ENCODE measurements around the gene DTYMK.
A peak's percentile ranks its signal among the peaks of the same experiment; 100 is the strongest.

DTYMK gene

DNA sequence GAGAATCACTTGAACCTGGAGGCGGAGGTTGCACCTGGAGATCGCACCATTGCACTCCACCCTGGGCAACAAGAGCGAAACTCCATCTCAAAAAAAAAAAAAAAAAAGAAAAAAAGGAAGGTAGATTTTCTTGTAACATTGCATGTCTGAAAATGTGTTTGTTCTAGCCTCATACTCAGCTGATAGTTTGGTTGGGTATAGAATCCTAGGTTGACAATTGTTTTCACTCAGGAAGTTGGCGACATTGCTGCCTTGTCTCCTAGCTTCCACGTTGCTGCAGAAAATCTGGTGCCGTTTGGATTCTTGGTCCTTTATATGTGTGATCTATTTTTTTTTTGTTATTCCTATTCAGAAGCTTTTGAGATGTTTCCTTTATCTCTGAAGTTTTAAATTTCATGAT, 19.9 kb upstream of the DTYMK start:
- no peak for DNase-seq (ENCODE audit: low spot score)

DNA sequence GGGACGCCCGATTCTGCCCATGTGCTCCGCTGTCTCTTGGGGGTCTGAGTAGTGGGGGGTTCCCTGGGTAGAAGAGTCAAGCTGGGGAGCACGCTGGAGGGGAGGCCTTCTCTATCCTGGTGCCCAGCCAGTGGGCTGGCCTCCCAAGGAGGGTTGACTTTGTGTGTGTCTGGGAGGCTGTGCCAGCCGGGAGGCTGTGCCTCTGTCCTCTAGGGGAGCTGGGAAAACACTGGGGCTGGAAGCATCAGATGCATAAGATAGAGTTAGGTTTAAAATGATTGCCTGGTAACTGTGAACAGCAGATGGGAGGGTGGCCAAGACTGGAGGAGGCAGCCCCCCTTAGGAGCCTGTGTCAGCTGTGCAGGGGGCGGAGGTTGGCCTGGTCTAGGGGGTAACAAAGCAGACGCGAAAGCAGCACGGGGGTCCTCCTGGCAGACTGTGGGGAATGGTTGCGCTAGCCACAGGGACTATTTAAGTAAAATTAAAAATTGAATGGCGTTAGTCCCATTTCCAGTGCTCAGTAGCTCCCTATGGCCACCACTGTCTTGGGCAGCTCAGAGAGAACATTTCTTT, 16.5 kb upstream of the DTYMK start:
- no peak for DNase-seq (ENCODE audit: low spot score)

DNA sequence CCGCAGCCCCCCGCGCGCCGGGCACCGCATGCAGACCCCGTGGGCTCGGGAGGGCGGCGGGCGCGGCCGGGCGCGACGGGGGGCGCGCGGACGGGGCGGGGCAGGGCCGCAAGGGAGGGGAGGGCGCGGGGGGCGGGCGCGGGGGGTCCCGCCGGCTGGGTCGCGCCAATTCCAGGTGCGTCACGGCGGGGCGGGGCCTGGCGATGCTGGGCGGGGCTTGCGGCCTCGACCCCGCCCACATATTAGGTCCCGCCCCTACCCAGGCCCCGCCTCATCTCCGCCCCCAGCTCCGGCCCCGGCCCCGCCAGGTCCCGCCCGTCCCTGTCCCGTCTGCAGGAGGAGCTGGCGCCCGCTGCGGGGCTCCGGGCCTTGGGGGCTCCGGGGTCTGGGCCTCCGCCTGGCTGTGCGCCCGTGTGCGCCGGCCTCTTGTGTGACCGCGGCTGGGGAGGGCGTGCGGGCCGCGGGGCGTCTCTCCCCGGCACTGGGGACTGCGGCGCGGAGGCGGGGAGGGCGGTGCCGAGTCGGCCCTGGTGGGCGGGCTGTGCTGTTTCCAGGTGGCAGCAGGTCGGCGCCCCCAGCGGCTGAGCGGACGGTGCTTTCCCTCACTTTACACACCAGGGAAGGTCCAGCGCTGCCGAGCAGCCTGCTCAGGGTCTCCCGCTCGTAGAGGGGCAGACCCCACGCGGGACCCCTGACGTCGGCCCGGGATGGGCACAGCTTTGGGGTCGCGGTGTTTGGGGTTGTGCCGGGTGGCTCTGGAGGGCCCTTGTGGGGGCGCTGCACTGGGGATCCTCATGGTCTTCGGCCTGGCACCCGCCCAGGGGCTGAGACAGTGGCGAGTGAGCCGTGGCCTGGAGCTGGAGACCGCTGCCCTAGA, 15.8 kb upstream of the DTYMK start:
- peak; percentile 91 for DNase-seq (ENCODE audit: low spot score)

DNA sequence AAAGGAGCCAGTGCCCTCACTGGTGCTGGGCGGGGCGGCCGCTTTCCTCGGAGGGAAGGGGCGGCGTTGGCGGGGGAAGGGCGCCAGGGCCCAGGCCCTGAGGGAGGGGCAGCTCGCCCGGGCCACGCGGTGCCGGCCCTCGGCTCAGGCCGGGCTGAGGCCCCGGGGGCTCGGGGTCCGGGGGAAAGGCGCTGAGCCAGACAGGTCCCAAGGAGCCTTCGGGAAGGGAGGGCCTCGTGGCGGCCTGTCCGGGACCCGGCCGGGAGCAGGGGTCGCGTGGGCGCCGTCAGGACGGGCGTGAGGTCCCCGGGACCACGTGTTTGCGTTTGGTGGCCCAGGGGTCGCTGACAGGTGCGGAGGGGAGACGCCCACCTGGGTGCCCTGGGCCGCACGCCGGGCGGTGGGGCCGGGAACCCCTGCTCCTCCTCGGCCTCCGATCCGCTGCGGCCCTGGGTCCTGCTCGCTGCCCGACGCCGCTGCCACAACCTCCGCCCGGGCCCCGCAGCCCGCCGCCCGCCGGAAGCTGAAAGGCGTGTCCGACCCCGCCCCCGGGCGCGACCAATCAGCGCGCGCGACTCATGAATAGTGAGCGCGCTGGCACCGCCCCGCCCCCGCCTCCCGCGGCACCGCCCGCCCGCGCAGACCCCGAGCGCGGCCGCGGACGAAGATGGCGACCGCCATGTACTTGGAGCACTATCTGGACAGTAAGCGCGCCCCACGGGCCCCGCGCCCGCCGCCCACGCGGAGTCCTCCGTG, 15.0 kb upstream of the DTYMK start, which contains the start of gene ING5:
ING5 (plus strand) TSS at position 641 of the 756 bp plus-strand sequence; CDS start at position 668, 27 bp downstream.
- DNase-seq (ENCODE audit: low spot score) = peak; percentile 93

DNA sequence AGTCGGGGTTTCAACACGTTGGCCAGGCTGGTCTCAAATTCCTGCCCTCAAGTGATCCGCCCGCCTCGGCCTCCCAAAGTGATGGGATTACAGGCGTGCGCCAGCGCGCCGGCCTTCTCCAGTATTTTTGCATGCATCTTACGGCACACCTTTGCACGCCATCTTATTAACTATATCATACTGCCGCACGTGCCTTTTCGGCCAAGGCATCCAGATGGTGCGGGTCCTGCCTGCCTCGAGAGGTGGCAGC, 14.5 kb upstream of the DTYMK start:
- no peak for DNase-seq (ENCODE audit: low spot score)

DNA sequence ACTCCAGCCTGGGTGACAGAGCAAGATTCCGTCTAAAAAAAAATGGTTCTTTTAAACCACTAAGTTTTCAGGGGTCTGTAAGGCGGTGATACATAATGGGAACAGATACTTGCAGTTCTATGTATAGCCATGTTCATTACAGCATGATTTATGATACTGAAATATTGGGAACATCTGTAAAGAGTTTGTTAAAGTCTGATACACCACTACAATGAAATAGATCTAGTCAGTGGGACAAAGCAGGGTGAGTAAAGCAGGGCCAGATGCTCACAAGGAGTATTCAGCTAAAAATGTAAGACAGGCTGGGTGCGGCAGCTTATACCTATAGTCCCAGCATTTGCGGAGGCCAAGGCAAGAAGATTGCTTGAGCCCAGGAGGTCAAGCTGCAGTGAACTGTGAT, 9.0 kb upstream of the DTYMK start:
- DNase-seq (ENCODE audit: low spot score) = no peak

DNA sequence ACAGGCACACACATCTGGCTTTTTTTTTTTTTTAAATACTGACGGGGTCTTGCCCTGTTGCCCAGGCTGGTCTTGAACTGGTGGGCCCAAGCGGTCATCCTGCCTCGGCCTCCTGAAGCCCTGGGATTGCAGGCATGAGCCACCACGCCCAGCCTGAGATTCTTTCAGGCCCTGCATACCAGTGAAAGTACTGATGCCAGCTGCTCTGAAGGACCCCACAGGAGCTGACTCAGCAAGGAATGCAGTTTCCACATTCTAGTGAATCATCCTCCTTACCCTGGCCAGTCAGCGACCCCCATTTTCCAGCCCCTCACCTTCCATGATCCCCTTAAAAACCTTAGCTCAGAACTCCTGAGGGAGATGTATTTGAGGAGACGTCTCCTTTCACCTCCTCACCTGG, 5.8 kb upstream of the DTYMK start:
- peak; percentile 76 for DNase-seq (ENCODE audit: low spot score)

DNA sequence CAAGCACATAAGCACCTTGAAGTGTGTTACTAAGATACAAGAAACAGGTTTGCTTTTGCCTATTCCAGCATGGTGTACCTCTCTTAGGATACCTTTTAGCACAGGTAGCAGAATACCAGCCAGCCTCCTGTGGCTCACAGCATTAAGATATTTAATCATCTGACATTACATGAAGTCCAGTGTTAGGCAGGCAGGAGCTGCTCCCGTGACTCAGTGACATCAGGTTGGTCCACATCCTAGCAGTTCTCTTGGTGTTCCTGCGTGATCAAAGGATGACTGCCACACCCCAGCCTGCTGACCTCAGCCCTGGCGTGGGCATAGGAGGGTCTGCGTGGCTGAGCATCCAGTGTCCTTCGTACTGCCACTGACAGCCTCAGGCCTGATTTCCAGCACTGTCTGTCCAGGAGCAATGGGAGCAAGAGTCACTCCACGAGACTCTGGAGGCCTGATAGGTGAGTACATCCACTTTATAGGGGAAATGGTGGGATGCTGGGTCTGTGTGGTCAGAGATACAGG, 3.6 kb upstream of the DTYMK start:
- DNase-seq (ENCODE audit: low spot score) = no peak

DNA sequence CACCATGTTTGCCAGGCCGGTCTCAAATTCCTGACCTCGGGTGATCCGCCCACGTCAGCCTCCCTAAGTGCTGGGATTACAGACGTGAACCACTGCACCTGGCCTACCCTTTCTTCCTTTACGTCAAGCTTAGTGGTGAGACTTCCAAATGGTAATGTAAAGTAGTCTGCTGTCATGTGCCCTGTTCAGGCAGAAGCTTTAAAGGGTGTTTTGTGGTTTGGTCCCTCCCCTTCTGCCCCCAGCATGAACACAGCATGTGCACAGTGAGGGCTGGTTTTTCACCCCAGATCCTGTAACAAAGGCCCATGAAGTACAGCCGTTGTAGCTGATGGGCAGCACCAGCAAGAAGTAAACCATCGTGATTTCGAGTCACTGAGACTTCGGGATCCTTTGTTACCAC, 2.7 kb upstream of the DTYMK start:
- no peak for DNase-seq (ENCODE audit: low spot score)

DNA sequence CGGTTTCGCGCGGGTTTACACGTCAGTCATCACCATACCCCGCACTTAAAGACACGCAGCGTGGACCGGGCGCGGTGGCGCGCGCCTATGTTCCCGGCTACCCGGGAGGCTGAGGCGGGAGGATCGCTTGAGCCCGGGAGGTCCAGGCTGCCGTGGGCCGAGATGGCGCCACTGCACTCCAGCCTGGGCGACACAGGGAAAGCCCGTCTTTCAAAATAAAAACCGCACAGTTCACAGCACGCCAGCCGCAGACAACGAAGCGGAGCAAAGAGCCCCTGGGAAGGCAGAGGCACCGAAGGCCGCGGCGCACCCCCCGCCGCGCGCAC, 328 bp downstream of the DTYMK start:
- no peak for DNase-seq (ENCODE audit: low spot score)

DNA sequence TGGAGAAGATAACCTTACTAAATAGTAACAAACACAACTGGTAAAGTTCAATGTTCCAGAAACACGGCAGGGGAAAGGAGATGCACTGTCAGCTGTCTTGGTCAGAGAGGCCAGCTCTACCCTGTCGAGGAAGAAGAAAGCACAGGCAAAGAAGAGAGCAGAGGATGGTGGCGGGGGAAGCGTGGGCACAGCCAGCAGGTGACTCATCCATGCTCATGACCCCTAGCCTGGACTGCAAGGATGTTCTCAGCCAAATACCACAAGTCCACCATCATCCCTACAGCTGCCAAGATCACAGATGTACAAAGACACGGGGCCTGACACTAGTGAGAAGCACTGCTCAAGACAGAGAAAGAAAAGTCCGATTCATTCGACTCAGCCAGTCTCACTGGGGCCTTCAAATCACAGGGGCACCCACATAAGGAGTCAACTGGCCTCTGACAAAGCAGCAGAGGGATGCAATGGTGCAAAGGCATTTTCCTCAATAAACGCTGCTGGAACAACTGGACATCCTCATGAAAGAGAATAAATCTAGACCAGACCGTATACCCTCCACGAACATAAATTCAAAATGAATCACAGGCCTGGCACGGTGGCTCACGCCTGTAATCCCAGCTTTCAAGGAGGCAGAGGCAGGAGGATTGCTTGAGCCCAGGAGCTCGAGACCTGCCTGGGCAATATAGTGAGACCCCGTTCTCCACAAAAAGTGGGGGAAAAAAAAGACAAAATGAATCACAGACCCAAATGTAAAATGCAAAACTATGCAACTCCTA, 5.6 kb downstream of the DTYMK start:
- DNase-seq (ENCODE audit: low spot score) = peak; percentile 92

DNA sequence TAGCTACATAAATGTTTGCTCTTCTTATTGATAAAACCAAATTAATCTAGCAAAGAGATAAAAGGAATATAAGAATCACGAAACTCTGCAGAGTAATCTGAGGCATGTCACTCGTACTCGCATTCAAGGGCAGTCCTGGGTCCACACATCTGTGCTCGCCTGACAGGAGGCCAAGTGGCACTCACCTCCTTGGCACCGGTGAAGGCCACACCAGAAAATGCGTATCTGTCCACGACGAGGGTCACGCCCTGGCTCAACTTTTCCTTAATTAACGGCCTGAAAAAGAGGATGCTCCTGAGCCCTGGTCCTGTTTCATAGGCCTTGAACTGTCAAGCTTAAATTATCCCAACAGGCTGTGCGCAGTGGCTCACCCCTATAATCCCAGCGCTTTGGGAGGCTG, 6.6 kb downstream of the DTYMK start:
- no peak for DNase-seq (ENCODE audit: low spot score)

DNA sequence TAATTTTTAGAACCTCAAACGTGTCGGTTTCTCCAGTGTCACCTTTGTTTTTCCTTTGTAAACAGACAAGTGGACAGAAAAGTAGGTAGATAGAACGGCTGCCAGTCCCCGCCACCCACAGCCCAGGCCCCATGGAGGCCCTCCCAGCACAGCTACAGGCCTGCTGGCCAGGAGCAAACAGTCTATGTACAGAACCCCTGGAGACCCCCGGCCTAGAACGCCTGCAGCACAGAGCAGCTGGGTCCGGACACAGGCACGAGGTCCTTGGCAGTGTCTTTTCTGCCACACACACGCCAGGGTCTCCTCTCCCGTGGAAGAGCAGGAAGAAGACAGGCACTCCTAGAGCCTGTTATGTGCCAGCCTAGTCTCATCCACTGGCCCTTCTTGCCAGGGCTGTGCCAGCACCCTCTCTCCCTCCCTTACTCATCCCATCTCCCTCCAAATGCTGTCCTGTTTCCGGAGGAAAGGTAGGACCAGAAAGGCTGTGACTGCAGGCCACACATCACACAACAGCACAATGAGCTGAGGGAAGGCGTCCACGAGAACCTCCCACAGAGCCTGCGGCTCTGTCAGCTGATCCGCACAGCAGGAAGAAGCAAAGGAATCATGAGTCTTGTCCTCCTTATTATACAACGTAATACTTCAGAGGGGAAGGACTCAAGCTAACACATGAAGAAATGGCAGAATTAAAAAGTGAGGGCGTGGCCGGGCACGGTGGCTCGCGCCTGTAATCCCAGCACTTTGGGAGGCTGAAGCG, 7.7 kb downstream of the DTYMK start:
- no peak for DNase-seq (ENCODE audit: low spot score)

DNA sequence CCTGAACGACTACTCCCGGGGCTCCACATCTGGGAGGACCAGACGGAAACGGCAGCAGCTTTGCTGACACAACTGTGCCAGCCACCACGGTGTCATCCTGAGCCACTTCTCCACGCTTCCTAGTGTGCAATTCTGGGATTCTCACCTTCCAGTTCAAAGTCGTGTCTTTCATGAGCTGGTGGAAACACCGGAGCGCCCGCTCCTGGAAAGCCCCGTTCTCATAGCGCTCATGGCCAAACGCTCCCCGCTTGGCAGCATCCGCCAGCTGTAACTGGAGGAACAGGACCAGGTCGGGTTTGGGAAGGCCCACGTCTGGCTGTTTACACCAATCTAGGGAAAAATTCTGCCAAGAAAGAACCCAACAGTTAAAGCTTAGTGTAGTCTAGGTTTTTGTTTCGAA, 8.3 kb downstream of the DTYMK start:
- no peak for DNase-seq (ENCODE audit: low spot score)

DNA sequence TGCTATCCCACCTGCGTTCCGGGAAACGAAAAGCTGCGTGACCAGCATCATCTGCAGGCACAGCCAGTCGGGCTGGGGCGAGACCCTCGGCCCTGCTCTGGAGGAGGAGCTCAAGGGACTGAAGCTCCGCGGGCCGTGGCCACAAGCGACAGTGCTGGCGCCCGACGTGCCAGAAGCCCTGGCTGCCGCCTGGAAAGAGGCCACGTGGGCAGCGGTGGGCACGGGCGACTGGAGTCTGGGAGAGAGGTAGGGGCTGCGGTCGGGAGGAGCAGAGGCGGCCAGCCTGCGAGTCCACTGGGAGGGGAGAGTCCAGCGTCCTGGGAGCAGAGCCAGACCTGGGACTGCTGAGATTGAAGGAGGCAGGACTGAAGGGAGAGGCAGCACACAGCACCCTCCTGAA, 9.2 kb downstream of the DTYMK start:
- no peak for DNase-seq (ENCODE audit: low spot score)

DNA sequence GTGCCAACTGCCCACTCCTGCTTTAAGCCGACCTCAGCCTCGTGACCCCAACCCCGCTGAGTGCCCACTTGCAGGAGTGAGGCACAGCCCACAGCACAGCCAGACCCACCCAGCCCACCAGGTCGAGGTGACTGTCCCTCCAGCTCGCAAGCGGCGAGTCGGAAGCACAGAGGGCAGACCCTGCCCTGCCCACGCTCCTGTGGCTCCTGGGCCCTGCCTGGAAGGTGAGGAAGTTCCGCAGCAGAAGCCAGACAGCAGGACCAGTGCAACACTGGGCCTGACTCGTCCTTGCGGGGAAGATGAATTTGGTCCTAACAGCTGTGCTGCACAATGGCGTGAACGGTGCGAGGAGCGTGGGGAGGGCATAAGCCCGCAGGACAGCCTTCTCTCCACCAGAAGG, 9.9 kb downstream of the DTYMK start:
- no peak for DNase-seq (ENCODE audit: low spot score)

DNA sequence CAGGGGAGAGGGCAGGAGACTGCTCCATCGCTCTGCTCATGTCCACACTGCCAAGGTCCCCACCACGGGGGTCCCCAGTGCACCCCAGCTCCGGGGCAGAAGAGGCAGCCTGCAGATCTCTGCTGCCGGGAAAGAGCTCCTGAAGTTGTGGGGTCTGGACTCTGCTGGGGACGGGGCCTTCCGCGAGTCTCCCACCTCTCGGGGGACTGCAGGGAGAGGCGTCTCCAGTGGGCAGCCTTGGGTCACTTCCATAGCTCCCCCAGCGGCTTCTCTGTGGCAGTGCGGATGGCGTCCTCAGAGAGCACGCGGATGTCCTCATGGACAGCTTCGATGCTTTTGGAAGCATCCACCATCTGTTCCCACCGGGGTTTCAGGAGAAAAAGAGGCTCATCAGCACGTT, 10.7 kb downstream of the DTYMK start:
- DNase-seq (ENCODE audit: low spot score) = no peak

DNA sequence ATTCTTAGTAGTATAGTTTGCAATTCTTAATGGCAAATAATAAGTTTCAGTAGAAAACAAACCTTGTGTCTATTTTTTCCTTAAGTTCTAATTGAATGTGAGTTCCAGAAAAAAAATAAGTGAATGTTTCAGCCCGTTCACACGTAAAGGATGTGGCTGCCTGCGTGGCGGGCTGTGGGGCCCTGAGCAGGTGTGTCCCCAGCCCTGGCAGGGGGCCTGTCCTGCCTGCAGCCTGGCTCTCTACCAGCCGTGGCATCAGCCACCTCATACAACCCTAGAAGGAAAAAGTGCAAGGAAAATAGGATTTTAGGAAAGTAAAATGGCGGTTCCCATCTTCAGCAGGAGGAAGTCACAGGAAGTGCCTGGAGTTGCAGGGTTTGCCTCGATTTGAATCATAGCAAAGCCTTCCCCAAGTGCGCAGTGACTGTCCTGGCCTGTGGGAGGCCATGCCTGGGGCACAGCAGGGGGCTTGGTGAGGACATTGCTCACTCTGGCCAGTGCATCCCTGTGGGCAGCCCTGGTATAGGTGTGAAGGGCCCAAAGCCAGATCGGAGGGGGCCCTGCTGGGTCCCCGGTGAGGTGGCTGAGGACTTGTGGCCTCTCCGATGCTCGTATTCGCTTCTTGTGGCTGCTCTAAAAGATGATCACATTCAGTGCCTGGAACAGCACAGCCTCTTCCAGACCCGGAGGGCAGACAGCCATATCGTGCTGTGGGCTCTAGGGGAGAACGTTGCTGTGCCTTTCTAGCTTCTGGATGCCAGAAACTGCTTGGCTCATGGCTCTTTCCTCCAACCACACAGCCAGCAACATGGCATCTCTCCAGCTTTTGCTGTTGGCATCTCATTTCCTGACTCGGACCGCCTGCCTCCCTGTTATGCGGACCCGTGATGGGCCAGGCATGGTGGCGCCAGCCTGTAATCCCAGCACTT, 12.6 kb downstream of the DTYMK start:
- DNase-seq (ENCODE audit: low spot score) = no peak

DNA sequence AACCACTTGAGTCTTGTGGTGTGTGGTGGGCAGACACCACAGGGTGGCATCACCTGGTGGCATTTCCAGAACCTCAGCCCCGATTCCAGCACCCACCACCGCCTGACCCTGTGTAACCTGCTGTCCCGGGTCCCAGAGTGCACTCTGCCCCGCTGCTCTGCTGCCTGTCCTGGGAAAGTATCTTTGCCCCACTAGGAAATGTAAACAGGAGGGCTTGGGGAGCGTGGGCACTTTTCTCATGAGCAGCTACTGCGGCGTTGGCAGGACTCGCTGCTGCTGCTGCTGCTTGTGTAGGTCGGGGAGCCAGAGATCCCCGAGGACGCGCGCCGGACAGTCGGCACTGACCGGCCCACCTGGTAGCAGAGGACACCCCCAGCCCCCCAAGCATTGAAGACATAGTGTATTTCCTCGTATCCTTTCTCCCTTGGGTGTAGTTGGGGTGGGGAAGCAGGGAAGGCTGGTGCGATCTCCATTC, 13.4 kb downstream of the DTYMK start:
- DNase-seq (ENCODE audit: low spot score) = no peak
